GM12873 (cell line): ENCODE measurements around the gene CMIP.

Source experiments
- CTCF ChIP-seq: IDR thresholded peaks from 2 replicates; pipeline ENCODE4 v1.5.1; 2012; ENCODE audit warnings: low read depth, mild to moderate bottlenecking, moderate library complexity, low read length, control low read depth; ENCODE audit not compliant: insufficient read depth; ENCODE audit errors: missing control alignments

Gene CMIP

GRCh38 chr16:81492965-81493754, 48.6 kb downstream of the CMIP start:
- TF ChIP-seq CTCF, result no peak

- no peak for TF ChIP-seq CTCF
Measured at GRCh38 chr16:81493755-81494433, 49.3 kb downstream of the CMIP start.

GRCh38 chr16:81494434-81494806, 49.8 kb downstream of the CMIP start:
- no peak for TF ChIP-seq CTCF

- TF ChIP-seq CTCF, result no peak
Measured at GRCh38 chr16:81494888-81495287, 50.3 kb downstream of the CMIP start.

- no peak for TF ChIP-seq CTCF
Measured at GRCh38 chr16:81495321-81496234, 51.0 kb downstream of the CMIP start.

DNA sequence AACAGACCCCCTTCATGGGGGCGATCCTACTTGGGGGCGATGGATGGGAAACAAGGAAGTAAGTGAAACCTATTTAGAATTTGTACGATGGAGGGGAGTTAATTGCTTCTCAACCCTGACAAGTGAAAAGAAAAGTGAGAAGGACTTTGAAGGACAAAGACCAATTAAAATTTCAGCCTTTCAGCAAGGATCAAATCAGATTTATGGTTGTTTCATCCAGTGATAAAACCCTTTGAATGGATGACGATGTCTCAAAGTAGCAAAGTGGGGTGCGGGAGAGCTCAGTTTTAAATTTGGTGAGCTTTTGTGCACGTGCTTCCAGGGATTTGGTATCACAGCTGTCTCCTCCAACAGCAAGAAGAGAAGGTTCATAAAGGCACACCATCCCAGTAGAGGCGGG, 51.7 kb downstream of the CMIP start:
- TF ChIP-seq CTCF, result no peak

- TF ChIP-seq CTCF, result no peak
Measured at GRCh38 chr16:81496742-81497141, 52.1 kb downstream of the CMIP start.
